GM21528 (cell line): ENCODE measurements around the gene STX5.
"Not testable (repeated sequence)": the region's sequence is repeated elsewhere in the genome, so short reads cannot be mapped to it uniquely, and the experiment has no call there.

Experiments used
- ATAC-seq: cut with Tn5 transposase; IDR thresholded peaks from one replicate; pipeline ENCODE4 v1.9.1; 2021; ENCODE audit warnings: mild to moderate bottlenecking, moderate library complexity; ENCODE audit not compliant: unreplicated experiment, low FRiP score

STX5 gene

GRCh38 chr11:62854825-62855570 lies 23.1 kb upstream of the STX5 start:
- no peak for ATAC-seq

- ATAC-seq, result no peak
Measured at GRCh38 chr11:62854013-62854824, 22.4 kb upstream of the STX5 start.

- no peak for ATAC-seq
Measured at GRCh38 chr11:62853279-62853965, 21.6 kb upstream of the STX5 start.

GRCh38 chr11:62852523-62853188 lies 20.8 kb upstream of the STX5 start:
- ATAC-seq, result no peak

GRCh38 chr11:62851807-62852522 lies 20.1 kb upstream of the STX5 start:
- ATAC-seq, result no peak

GRCh38 chr11:62850911-62851806 lies 19.3 kb upstream of the STX5 start:
- ATAC-seq, result no peak

- ATAC-seq, result no peak
Measured at GRCh38 chr11:62847767-62848314, 16.0 kb upstream of the STX5 start.

GRCh38 chr11:62846177-62846576 lies 14.3 kb upstream of the STX5 start:
- no peak for ATAC-seq

- ATAC-seq, result no peak
Measured at GRCh38 chr11:62844154-62844553, 12.3 kb upstream of the STX5 start.

GRCh38 chr11:62843466-62843865 lies 11.6 kb upstream of the STX5 start:
- no peak for ATAC-seq

- ATAC-seq, result not testable (repeated sequence)
Measured at GRCh38 chr11:62842891-62843290, 11.0 kb upstream of the STX5 start.

- no peak for ATAC-seq
Measured at GRCh38 chr11:62842171-62842741, 10.4 kb upstream of the STX5 start.

GRCh38 chr11:62841361-62842170 lies 9.7 kb upstream of the STX5 start:
- ATAC-seq, result peak; percentile 53

- ATAC-seq, result peak; percentile 6
Measured at GRCh38 chr11:62840721-62841360, 9.0 kb upstream of the STX5 start.

GRCh38 chr11:62839050-62839945 lies 7.4 kb upstream of the STX5 start, which contains the start of gene WDR74:
TSS of gene WDR74 (minus strand) at chr11:62839590. CDS start at chr11:62839570, 20 bp downstream.
- peak; percentile 44 for ATAC-seq

GRCh38 chr11:62835336-62835735 lies 3.5 kb upstream of the STX5 start:
- ATAC-seq, result no peak
